PC-3 (cell line): ENCODE results near the gene ATXN10.

Experiments used
- EZH2 ChIP-seq: fragments of 300-600 bp; sonication (generic); IDR thresholded peaks from one replicate; pipeline ENCODE4 v1.6.1; 2017; ENCODE audit warnings: antibody characterized with exemption, mild to moderate bottlenecking, low read length; ENCODE audit not compliant: unreplicated experiment
- TF ChIP-seq, protein P1 (sequence below): fragments of 300-600 bp; sonication (generic); conservative IDR thresholded peaks from 2 replicates; pipeline ENCODE4 v1.5.1; 2017; ENCODE audit warnings: antibody characterized with exemption, low read depth, mild to moderate bottlenecking, low read length

DNA sequence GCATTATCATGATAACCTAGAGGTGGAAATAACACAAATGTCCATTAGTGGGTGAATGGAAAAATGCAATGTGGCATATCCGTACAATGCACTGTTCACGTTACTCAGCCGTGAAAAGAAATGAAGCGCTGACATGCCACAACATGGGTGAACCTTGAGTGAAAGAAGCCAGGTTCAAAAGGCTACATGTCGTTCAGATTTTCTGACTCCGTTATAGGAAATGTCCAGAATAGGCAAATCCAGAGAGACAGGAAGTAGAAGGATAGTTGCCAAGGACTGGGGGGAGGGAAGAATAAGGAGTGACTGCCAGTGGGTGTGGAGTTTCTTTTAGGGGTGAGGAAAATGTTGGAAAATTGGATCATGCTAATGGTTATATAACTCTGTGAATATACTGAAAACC lies 133.8 kb downstream of the ATXN10 start:
- TF ChIP-seq, protein P1, sequence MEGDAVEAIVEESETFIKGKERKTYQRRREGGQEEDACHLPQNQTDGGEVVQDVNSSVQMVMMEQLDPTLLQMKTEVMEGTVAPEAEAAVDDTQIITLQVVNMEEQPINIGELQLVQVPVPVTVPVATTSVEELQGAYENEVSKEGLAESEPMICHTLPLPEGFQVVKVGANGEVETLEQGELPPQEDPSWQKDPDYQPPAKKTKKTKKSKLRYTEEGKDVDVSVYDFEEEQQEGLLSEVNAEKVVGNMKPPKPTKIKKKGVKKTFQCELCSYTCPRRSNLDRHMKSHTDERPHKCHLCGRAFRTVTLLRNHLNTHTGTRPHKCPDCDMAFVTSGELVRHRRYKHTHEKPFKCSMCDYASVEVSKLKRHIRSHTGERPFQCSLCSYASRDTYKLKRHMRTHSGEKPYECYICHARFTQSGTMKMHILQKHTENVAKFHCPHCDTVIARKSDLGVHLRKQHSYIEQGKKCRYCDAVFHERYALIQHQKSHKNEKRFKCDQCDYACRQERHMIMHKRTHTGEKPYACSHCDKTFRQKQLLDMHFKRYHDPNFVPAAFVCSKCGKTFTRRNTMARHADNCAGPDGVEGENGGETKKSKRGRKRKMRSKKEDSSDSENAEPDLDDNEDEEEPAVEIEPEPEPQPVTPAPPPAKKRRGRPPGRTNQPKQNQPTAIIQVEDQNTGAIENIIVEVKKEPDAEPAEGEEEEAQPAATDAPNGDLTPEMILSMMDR: no peak
- no peak for TF ChIP-seq EZH2
